Adrenal gland (tissue), 12 donors: ENCODE data around the gene CIB2. TPM values are rescaled to one million over a fixed set of nuclear protein-coding genes. Genes with fewer than 3 reads are reported as not detected.

Experiments used
- DNase-seq, 7 donors: peaks; one replicate each; pipeline ENCODE4 v3.0.0-alpha.2; 2019 to 2020
- H3K27ac ChIP-seq, 5 donors: fragments of 200-600 bp; sonication (generic) in 4 of 5; 1 replicate in 3 of 5; 2 replicates in 2 of 5; pipeline versions ENCODE4 v1.5.1 to v1.8.0; 2016 to 2020; ENCODE audit warnings: mild to moderate bottlenecking in 1 of 5
- H3K27me3 ChIP-seq: fragments of 200-600 bp; 2 replicates; pipeline ENCODE4 v1.8.0; 2021
- H3K36me3 ChIP-seq, 2 donors: fragments of 200-600 bp; replicated peaks in 1 of 2; 1 replicate in 1 of 2; 2 replicates in 1 of 2; pipeline versions ENCODE4 v1.5.1 to v1.8.0; 2018 to 2022
- H3K4me1 ChIP-seq, 2 donors: fragments of 200-600 bp; replicated peaks in 1 of 2; 1 replicate in 1 of 2; 2 replicates in 1 of 2; pipeline versions ENCODE4 v1.5.1 to v1.8.0; 2018 to 2021
- H3K4me3 ChIP-seq, 4 donors: fragments of 200-600 bp; sonication (generic) in 3 of 4; one replicate each; pipeline ENCODE4 v1.5.1; 2016 to 2018
- H3K9me3 ChIP-seq, 3 donors: fragments of 200-600 bp; sonication (generic) in 1 of 3; replicated peaks in 1 of 3; 1 replicate in 2 of 3; 2 replicates in 1 of 3; pipeline versions ENCODE4 v1.5.1 to v1.8.0; 2016 to 2021
- CTCF ChIP-seq, 6 experiments: fragments of 450-650 bp in 4 of 6; fragments of 200-600 bp in 2 of 6; sonication (generic) in 1 of 6; IDR thresholded peaks; 1 replicate in 5 of 6; 2 replicates in 1 of 6; pipeline versions ENCODE4 v1.5.1 to v1.8.0; 2016 to 2021; ENCODE audit warnings: antibody characterized with exemption in 6 of 6, mild to moderate bottlenecking in 2 of 6, moderate library complexity in 1 of 6
- POLR2A ChIP-seq, 2 donors: fragments of 450-650 bp; IDR thresholded peaks; one replicate each; pipeline ENCODE4 v1.6.1; 2017; ENCODE audit warnings: antibody characterized with exemption in 2 of 2, mild to moderate bottlenecking in 2 of 2, moderate library complexity in 1 of 2
- WGBS, 4 donors: extraction: QIAGEN DNeasy Blood & Tissue Kit in 2 of 4; methylation state at CpG; one replicate each; pipeline versions ENCODE4 v1.1.5 to v1.1.7; 2013 to 2017; 5-methylcytosine and 5-hydroxymethylcytosine counted together
- intact Hi-C, 2 donors: fragments of 100-400 bp; cut with DNase I; formaldehyde crosslinking; loops; one replicate each; pipeline versions ENCODE4 v1.14.1 to v1.15.0; 2022 to 2023
- polyA plus RNA-seq, 3 donors: library from polyadenylated mRNA; stranded (reverse); fragments of 200-250 nt in 2 of 3; fragments of 350-450 nt in 1 of 3; fragmentation: Illumina TruSeq in 1 of 3; extraction: RNeasy Lipid Tissue Mini Kit (QIAGEN cat#74804) in 1 of 3; gene quantifications; one replicate each; pipeline ENCODE4 v1.2.3, GENCODE V29; 2013 to 2014
- total RNA-seq, 9 donors: library from RNA; depleted of rRNA in 4 of 9; stranded (reverse); fragments of >200 nt in 4 of 9; fragments of 120-200 nt in 1 of 9; fragmentation: NEBNext Ultra II Directional in 1 of 9; extraction: Animal tissue kit (Norgen Biotek cat#: 25700) in 1 of 9; gene quantifications; one replicate each; pipeline versions ENCODE4 v1.1.0 to v1.2.4, GENCODE V29; 2013 to 2023
- donor health status: healthy with polysubstance abuse.
- donor health status: Bipolar disorder and iron deficiency.
- donor health status: DM: yes; HTN: yes; CAD: no.
- donor health status: DM: no; HTN: no; CAD: no.
- donor health status: DM: no; HTN: no; CAD: no.
- donor health status: DM: yes; HTN: yes; CAD: no.

CIB2 gene
- total and polyA plus RNA-seq, 12 donors: 4.4 to 37.8 (median 19.7) TPM

- H3K36me3 ChIP-seq: no peaks in the 10 kb centered on the region
- TF ChIP-seq CTCF (IDR thresholded peaks at IDR 0.05) (no peak), POLR2A (IDR thresholded peaks at IDR 0.05) (no peak)
- H3K4me1 ChIP-seq: peaks cover 0 to 4% of the 10 kb centered on the region in 2 donors
- no peak overlapping the region for H3K4me3 ChIP-seq
- 77 to 86% (median 84%) methylated on average over 3 of the region's 3 CpGs for WGBS, 4 donors
- intact Hi-C loops: no loop called here
- DNase-seq: no peak
- H3K27me3 ChIP-seq: no peaks in the 10 kb centered on the region
- H3K27ac ChIP-seq: no peak overlapping the region
- no peaks in the 10 kb centered on the region for H3K9me3 ChIP-seq
These were observed 42.5 kb downstream of the CIB2 start for GRCh38 chr15:78088773-78089080.

- Histone ChIP-seq H3K4me1 (peaks cover 0 to 4% of the 10 kb centered on the region in 2 donors), H3K36me3 (no peaks in the 10 kb centered on the region), H3K27me3 (no peaks in the 10 kb centered on the region), H3K27ac (no peak overlapping the region), H3K9me3 (no peaks in the 10 kb centered on the region), H3K4me3 (no peak overlapping the region)
- intact Hi-C loops: no loop called here
- TF ChIP-seq POLR2A (IDR thresholded peaks at IDR 0.05): no peak
- TF ChIP-seq CTCF (IDR thresholded peaks at IDR 0.05): no peak
- peak in 1 of 7 donors; percentile 9 for DNase-seq
- WGBS, 4 donors: 79 to 84% (median 81%) methylated on average over 12 of the region's 12 CpGs
These were observed 43.1 kb downstream of the CIB2 start for GRCh38 chr15:78087951-78088772.

GRCh38 chr15:78085928-78086327 lies 45.3 kb downstream of the CIB2 start:
- no peak overlapping the region for H3K27ac ChIP-seq
- peaks cover 0 to 4% of the 10 kb centered on the region in 2 donors for H3K4me1 ChIP-seq
- no peak overlapping the region for H3K4me3 ChIP-seq
- no peak for DNase-seq
- no peaks in the 10 kb centered on the region for H3K9me3 ChIP-seq
- WGBS, 4 donors: 19 to 49% (median 35%) methylated on average over 1 of the region's 1 CpG
- no peaks in the 10 kb centered on the region for H3K27me3 ChIP-seq
- no peak for TF ChIP-seq CTCF (IDR thresholded peaks at IDR 0.05)
- TF ChIP-seq POLR2A (IDR thresholded peaks at IDR 0.05): no peak
- intact Hi-C loops: no loop called here
- H3K36me3 ChIP-seq: no peaks in the 10 kb centered on the region

GRCh38 chr15:78084449-78084750 lies 46.8 kb downstream of the CIB2 start:
- no peaks in the 10 kb centered on the region for H3K27me3 ChIP-seq
- H3K36me3 ChIP-seq: no peaks in the 10 kb centered on the region
- intact Hi-C loops: no loop called here
- no peak overlapping the region for H3K4me3 ChIP-seq
- WGBS, 4 donors: 49 to 76% (median 72%) methylated on average over 4 to 5 of the region's 5 CpGs
- no peaks in the 10 kb centered on the region for H3K9me3 ChIP-seq
- peaks cover 0 to 4% of the 10 kb centered on the region in 2 donors for H3K4me1 ChIP-seq
- DNase-seq: peak in 1 of 7 donors; percentile 26
- no peak for TF ChIP-seq POLR2A (IDR thresholded peaks at IDR 0.05)
- no peak for TF ChIP-seq CTCF (IDR thresholded peaks at IDR 0.05)
- H3K27ac ChIP-seq: no peak overlapping the region
